GM23248 (cell line): ENCODE results near the gene ZC3H4. TPM values are rescaled to one million over a fixed set of nuclear protein-coding genes. Genes with fewer than 3 reads are reported as not detected.

Experiments used
- DNase-seq: peaks from one replicate; pipeline ENCODE4 v3.0.0-alpha.2; 2015
- H2AFZ ChIP-seq: fragments of 200-600 bp; sonication (generic); 2 replicates; pipeline ENCODE4 v1.6.1; 2016; ENCODE audit warnings: antibody characterized with exemption
- H3F3A ChIP-seq: fragments of 200-600 bp; sonication (generic); 2 replicates; pipeline ENCODE4 v1.6.1; 2016; ENCODE audit warnings: mild to moderate bottlenecking, antibody characterized with exemption, mixed run types; ENCODE audit not compliant: insufficient read depth
- H3K27ac ChIP-seq: fragments of 200-600 bp; sonication (generic); 2 replicates; pipeline ENCODE4 v1.5.1; 2016; ENCODE audit warnings: mild to moderate bottlenecking
- H3K27me3 ChIP-seq: fragments of 200-600 bp; sonication (generic); replicated peaks from 2 replicates; pipeline ENCODE4 v1.6.1; 2016; ENCODE audit warnings: mild to moderate bottlenecking; ENCODE audit not compliant: insufficient read depth
- H3K36me3 ChIP-seq: fragments of 200-600 bp; sonication (generic); 2 replicates; pipeline ENCODE4 v1.6.1; 2016; ENCODE audit warnings: low read depth, mild to moderate bottlenecking
- H3K4me1 ChIP-seq: fragments of 200-600 bp; sonication (generic); 2 replicates; pipeline ENCODE4 v1.6.1; 2016; ENCODE audit warnings: mild to moderate bottlenecking; ENCODE audit not compliant: insufficient read depth
- H3K4me2 ChIP-seq: fragments of 200-600 bp; sonication (generic); one replicate; pipeline ENCODE4 v1.6.1; 2016; ENCODE audit warnings: mild to moderate bottlenecking; ENCODE audit not compliant: unreplicated experiment
- H3K4me3 ChIP-seq: fragments of 200-600 bp; sonication (generic); 2 replicates; pipeline ENCODE4 v1.5.1; 2016; ENCODE audit warnings: mild to moderate bottlenecking
- H3K79me2 ChIP-seq: fragments of 200-600 bp; sonication (generic); 2 replicates; pipeline ENCODE4 v1.6.1; 2016; ENCODE audit warnings: mild to moderate bottlenecking; ENCODE audit not compliant: insufficient read depth
- H3K9ac ChIP-seq: fragments of 200-600 bp; sonication (generic); 2 replicates; pipeline ENCODE4 v1.6.1; 2016; ENCODE audit warnings: mild to moderate bottlenecking
- H3K9me2 ChIP-seq: fragments of 200-600 bp; sonication (generic); 2 replicates; pipeline ENCODE4 v1.6.1; 2016; ENCODE audit warnings: mixed run types, mild to moderate bottlenecking, moderate library complexity; ENCODE audit not compliant: insufficient read depth
- H3K9me3 ChIP-seq: fragments of 200-600 bp; sonication (generic); one replicate; pipeline ENCODE4 v1.6.1; 2017; ENCODE audit warnings: low read depth
- H4K20me1 ChIP-seq: fragments of 200-600 bp; sonication (generic); 2 replicates; pipeline ENCODE4 v1.6.0; 2016; ENCODE audit not compliant: insufficient read depth
- EZH2 ChIP-seq: fragments of 200-600 bp; sonication (generic); IDR thresholded peaks from 2 replicates; pipeline ENCODE4 v1.6.1; 2018; ENCODE audit warnings: antibody characterized with exemption, mild to moderate bottlenecking; ENCODE audit not compliant: insufficient read depth, poor library complexity, severe bottlenecking
- EZH2phosphoT487 ChIP-seq: fragments of 200-600 bp; sonication (generic); IDR thresholded peaks from 2 replicates; pipeline ENCODE4 v1.6.1; 2018; ENCODE audit warnings: antibody characterized with exemption, moderate library complexity, mild to moderate bottlenecking, low read depth; ENCODE audit not compliant: insufficient read depth
- WGBS, 2 experiments: methylation state at CpG; one replicate each; pipeline ENCODE4 v1.1.6; 2015 to 2017; ENCODE audit warnings: low lambda C conversion rate in 2 of 2, low coverage in 1 of 2; ENCODE audit errors: missing lambda C conversion rate in 2 of 2; 5-methylcytosine and 5-hydroxymethylcytosine counted together
- in situ Hi-C: fragments of 300-500 bp; cut with MboI; formaldehyde crosslinking; loops from 2 replicates; pipeline ENCODE4 v1.15.0; 2020
- polyA plus RNA-seq: library from polyadenylated mRNA; unstranded; fragments of >200 nt; fragmentation: Nextera tagmentation; extraction: Ambion mirVana; gene quantifications from 2 replicates; pipeline ENCODE4 v1.2.1, GENCODE V29; 2016
- total RNA-seq: library from RNA; depleted of rRNA; stranded (reverse); fragments of >200 nt; shearing (Covaris generic); gene quantifications from 2 replicates; pipeline ENCODE4 v1.2.3, GENCODE V29; 2014

The ZC3H4 gene
- total and polyA plus RNA-seq, 2 experiments from 2014 or later, result 6.0 to 9.9 TPM

GRCh38 chr19:47132194-47132852 lies 18.7 kb upstream of the ZC3H4 start:
- no peaks in the 10 kb centered on the region for H3K36me3 ChIP-seq
- in situ Hi-C loops, result no loop called here
- H3K9me3 ChIP-seq, result no peaks in the 10 kb centered on the region
- peak overlapping the region; percentile 96 for H3K9ac ChIP-seq
- peaks cover 11% of the 10 kb centered on the region for H3K4me1 ChIP-seq
- peaks cover 65% of the 10 kb centered on the region for H3K79me2 ChIP-seq
- peak overlapping the region; percentile 84; the same call in 1 of the 2 replicates for H3K27ac ChIP-seq
- DNase-seq, result no peak
- H3K4me2 ChIP-seq, result peak overlapping the region; percentile 99
- peaks cover 13% of the 10 kb centered on the region; the same call in 1 of the 2 replicates for H3F3A ChIP-seq
- H3K9me2 ChIP-seq, result no peaks in the 10 kb centered on the region
- H3K27me3 ChIP-seq, result no peaks in the 10 kb centered on the region
- no peak for TF ChIP-seq EZH2phosphoT487
- TF ChIP-seq EZH2, result no peak
- H3K4me3 ChIP-seq, result peak overlapping the region; percentile 97
- WGBS, 2 experiments, result 74 to 75% methylated on average over 7 of the region's 7 CpGs
- no peak overlapping the region for H2AFZ ChIP-seq
- H4K20me1 ChIP-seq, result no peaks in the 10 kb centered on the region

- in situ Hi-C loops, result no loop called here
Measured at GRCh38 chr19:47130589-47131227, 17.1 kb upstream of the ZC3H4 start, which contains the start of gene SAE1. Gene SAE1, plus strand, starts transcription at chr19:47130835. Its CDS starts 96 bp downstream, at chr19:47130931.

GRCh38 chr19:47130120-47130588 lies 16.6 kb upstream of the ZC3H4 start:
- H3K79me2 ChIP-seq, result peaks cover 44% of the 10 kb centered on the region
- no peak for DNase-seq
- H3K9me3 ChIP-seq, result no peaks in the 10 kb centered on the region
- no peaks in the 10 kb centered on the region for H4K20me1 ChIP-seq
- H3K27ac ChIP-seq, result peak overlapping the region; percentile 84
- no peak overlapping the region for H3K4me2 ChIP-seq
- H2AFZ ChIP-seq, result peak overlapping the region; percentile 92
- H3K9me2 ChIP-seq, result no peaks in the 10 kb centered on the region
- H3K4me1 ChIP-seq, result peaks cover 7% of the 10 kb centered on the region
- 55 to 60% methylated on average over 8 of the region's 8 CpGs for WGBS, 2 experiments
- TF ChIP-seq EZH2phosphoT487 (no peak), EZH2 (no peak)
- H3K36me3 ChIP-seq, result no peaks in the 10 kb centered on the region
- H3K27me3 ChIP-seq, result no peaks in the 10 kb centered on the region
- in situ Hi-C loops, result no loop called here
- 0 out of 2 replicates have a peak overlapping the region, but pooled peaks have one; percentile 97 for H3K4me3 ChIP-seq
- H3K9ac ChIP-seq, result peak overlapping the region; percentile 42; the same call in 1 of the 2 replicates
- peaks cover 11% of the 10 kb centered on the region; the same call in 1 of the 2 replicates for H3F3A ChIP-seq

More at GRCh38 chr19:47130589-47131227, 17.1 kb upstream of the ZC3H4 start, which contains the start of gene SAE1:
- Histone ChIP-seq H3K4me1 (peaks cover 11% of the 10 kb centered on the region), H2AFZ (peak within 1 kb of the TSS; percentile 92), H3K27me3 (no peaks in the 10 kb centered on the region), H3K27ac (peak within 1 kb of the TSS; percentile 84), H3K9me2 (no peaks in the 10 kb centered on the region), H4K20me1 (no peaks in the 10 kb centered on the region), H3K9ac (peak within 1 kb of the TSS; percentile 96), H3F3A (peaks cover 13% of the 10 kb centered on the region; the same call in 1 of the 2 replicates), H3K9me3 (no peaks in the 10 kb centered on the region), H3K4me2 (peak within 1 kb of the TSS; percentile 99), H3K36me3 (no peaks in the 10 kb centered on the region), H3K79me2 (peaks cover 49% of the 10 kb centered on the region), H3K4me3 (peak within 1 kb of the TSS; percentile 97)
- peak; percentile 100 for DNase-seq
- WGBS, 2 experiments, result 1 to 2% methylated on average over 43 to 46 of the region's 51 CpGs
- TF ChIP-seq EZH2phosphoT487, result no peak
- TF ChIP-seq EZH2, result no peak

DNA sequence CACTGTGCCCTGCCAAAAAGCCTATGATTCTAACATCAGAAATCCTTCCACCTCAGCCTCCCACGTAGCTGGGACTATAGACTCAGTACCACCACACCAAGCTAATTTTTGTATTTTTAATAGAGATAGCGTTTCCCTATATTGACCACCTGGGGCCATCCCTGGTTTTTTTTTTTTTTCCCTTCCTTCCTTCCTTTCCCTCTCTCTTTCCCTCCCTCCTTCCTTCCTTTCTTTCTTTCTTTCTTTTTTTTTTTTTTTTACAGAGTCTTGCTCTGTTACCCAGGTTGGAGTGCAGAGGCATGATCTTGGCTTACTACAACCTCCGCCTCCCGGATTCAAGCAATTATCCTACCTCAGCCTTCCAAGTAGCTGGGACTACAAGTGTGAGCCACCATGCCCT lies 16.0 kb upstream of the ZC3H4 start:
- Histone ChIP-seq H3F3A (peaks cover 6% of the 10 kb centered on the region; the same call in 1 of the 2 replicates), H2AFZ (peak overlapping the region; percentile 92), H3K4me2 (no peak overlapping the region), H3K27me3 (no peaks in the 10 kb centered on the region), H3K27ac (no peak overlapping the region), H3K36me3 (no peaks in the 10 kb centered on the region), H3K9me2 (no peaks in the 10 kb centered on the region), H3K4me3 (no peak overlapping the region), H3K4me1 (peaks cover 5% of the 10 kb centered on the region), H3K9ac (no peak overlapping the region), H4K20me1 (no peaks in the 10 kb centered on the region), H3K79me2 (peaks cover 38% of the 10 kb centered on the region), H3K9me3 (no peaks in the 10 kb centered on the region)
- 94 to 98% methylated on average over 4 of the region's 4 CpGs for WGBS, 2 experiments
- in situ Hi-C loops, result no loop called here
- no peak for DNase-seq
- TF ChIP-seq EZH2phosphoT487 (no peak), EZH2 (no peak)
